ENCODE measurements around the gene NDUFV3.

GRCh38 chr21:42962380-42963007 lies 69.4 kb downstream of the NDUFV3 start:
- TF ChIP-seq SMC3 (conservative IDR thresholded peaks at IDR 0.05; ENCODE audit: poor library complexity) (no peak), POLR2AphosphoS5 (IDR thresholded peaks at IDR 0.05) (no peak), CTCF (IDR thresholded peaks at IDR 0.05; ENCODE audit: poor library complexity, severe bottlenecking) (no peak), EP300 (conservative IDR thresholded peaks at IDR 0.05; ENCODE audit: poor library complexity, severe bottlenecking) (no peak), TAF1 (IDR thresholded peaks at IDR 0.05; ENCODE audit: low read depth) (no peak), EZH2 (IDR thresholded peaks at IDR 0.05; ENCODE audit: borderline replicate concordance, insufficient read depth, low read length, poor library complexity, severe bottlenecking) (no peak), RAD21 (conservative IDR thresholded peaks at IDR 0.05) (no peak), MXI1 (conservative IDR thresholded peaks at IDR 0.05; ENCODE audit: poor library complexity, severe bottlenecking) (no peak)
- TF ChIP-seq, protein P1, sequence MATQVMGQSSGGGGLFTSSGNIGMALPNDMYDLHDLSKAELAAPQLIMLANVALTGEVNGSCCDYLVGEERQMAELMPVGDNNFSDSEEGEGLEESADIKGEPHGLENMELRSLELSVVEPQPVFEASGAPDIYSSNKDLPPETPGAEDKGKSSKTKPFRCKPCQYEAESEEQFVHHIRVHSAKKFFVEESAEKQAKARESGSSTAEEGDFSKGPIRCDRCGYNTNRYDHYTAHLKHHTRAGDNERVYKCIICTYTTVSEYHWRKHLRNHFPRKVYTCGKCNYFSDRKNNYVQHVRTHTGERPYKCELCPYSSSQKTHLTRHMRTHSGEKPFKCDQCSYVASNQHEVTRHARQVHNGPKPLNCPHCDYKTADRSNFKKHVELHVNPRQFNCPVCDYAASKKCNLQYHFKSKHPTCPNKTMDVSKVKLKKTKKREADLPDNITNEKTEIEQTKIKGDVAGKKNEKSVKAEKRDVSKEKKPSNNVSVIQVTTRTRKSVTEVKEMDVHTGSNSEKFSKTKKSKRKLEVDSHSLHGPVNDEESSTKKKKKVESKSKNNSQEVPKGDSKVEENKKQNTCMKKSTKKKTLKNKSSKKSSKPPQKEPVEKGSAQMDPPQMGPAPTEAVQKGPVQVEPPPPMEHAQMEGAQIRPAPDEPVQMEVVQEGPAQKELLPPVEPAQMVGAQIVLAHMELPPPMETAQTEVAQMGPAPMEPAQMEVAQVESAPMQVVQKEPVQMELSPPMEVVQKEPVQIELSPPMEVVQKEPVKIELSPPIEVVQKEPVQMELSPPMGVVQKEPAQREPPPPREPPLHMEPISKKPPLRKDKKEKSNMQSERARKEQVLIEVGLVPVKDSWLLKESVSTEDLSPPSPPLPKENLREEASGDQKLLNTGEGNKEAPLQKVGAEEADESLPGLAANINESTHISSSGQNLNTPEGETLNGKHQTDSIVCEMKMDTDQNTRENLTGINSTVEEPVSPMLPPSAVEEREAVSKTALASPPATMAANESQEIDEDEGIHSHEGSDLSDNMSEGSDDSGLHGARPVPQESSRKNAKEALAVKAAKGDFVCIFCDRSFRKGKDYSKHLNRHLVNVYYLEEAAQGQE (IDR thresholded peaks at IDR 0.05; ENCODE audit: borderline replicate concordance), result no peak

Measured in neural cell (in vitro differentiated cells).